ENCODE measurements around the gene ANKS3.

The ANKS3 gene

GRCh38 chr16:4696905-4697847, 36.9 kb downstream of the ANKS3 start:
- no peak for DNase-seq (ENCODE audit: low read depth in 1 of 2, low spot score in 1 of 2)

GRCh38 chr16:4696172-4696904, 37.7 kb downstream of the ANKS3 start:
- no peak for DNase-seq (ENCODE audit: low read depth in 1 of 2, low spot score in 1 of 2)

GRCh38 chr16:4695473-4696171, 38.4 kb downstream of the ANKS3 start:
- DNase-seq (ENCODE audit: low read depth in 1 of 2, low spot score in 1 of 2) = no peak

- no peak for DNase-seq (ENCODE audit: low read depth in 1 of 2, low spot score in 1 of 2)
Measured at GRCh38 chr16:4694642-4695451, 39.2 kb downstream of the ANKS3 start.

- DNase-seq (ENCODE audit: low read depth in 1 of 2, low spot score in 1 of 2) = no peak
Measured at GRCh38 chr16:4693956-4694641, 40.0 kb downstream of the ANKS3 start.

GRCh38 chr16:4693296-4693955, 40.6 kb downstream of the ANKS3 start, which contains the start of gene NUDT16L1:
NUDT16L1 (plus strand) TSS chr16:4693562; CDS start chr16:4693727, 165 bp downstream.
- peak; percentile 94 to 95 for DNase-seq (ENCODE audit: low read depth in 1 of 2, low spot score in 1 of 2)

- DNase-seq (ENCODE audit: low read depth in 1 of 2, low spot score in 1 of 2) = peak in 1 of 2 donors; percentile 20
Measured at GRCh38 chr16:4692460-4693295, 41.4 kb downstream of the ANKS3 start.

GRCh38 chr16:4691666-4692412, 42.2 kb downstream of the ANKS3 start:
- no peak for DNase-seq (ENCODE audit: low read depth in 1 of 2, low spot score in 1 of 2)

- no peak for DNase-seq (ENCODE audit: low read depth in 1 of 2, low spot score in 1 of 2)
Measured at GRCh38 chr16:4690946-4691665, 43.0 kb downstream of the ANKS3 start.

- no peak for DNase-seq (ENCODE audit: low read depth in 1 of 2, low spot score in 1 of 2)
Measured at GRCh38 chr16:4689864-4690704, 44.0 kb downstream of the ANKS3 start.

GRCh38 chr16:4689091-4689671, 44.9 kb downstream of the ANKS3 start:
- DNase-seq (ENCODE audit: low read depth in 1 of 2, low spot score in 1 of 2) = no peak

- no peak for DNase-seq (ENCODE audit: low read depth in 1 of 2, low spot score in 1 of 2)
Measured at GRCh38 chr16:4688674-4689045, 45.4 kb downstream of the ANKS3 start.

GRCh38 chr16:4687946-4688673, 46.0 kb downstream of the ANKS3 start:
- DNase-seq (ENCODE audit: low read depth in 1 of 2, low spot score in 1 of 2) = no peak

GRCh38 chr16:4687416-4687815, 46.7 kb downstream of the ANKS3 start:
- DNase-seq (ENCODE audit: low read depth in 1 of 2, low spot score in 1 of 2) = no peak

GRCh38 chr16:4686497-4687210, 47.4 kb downstream of the ANKS3 start:
- no peak for DNase-seq (ENCODE audit: low read depth in 1 of 2, low spot score in 1 of 2)

All from activated CD4-positive, alpha-beta T cell treated with anti-CD3 and anti-CD28 coated beads, Interleukin-2, amount 50 U/mL, for 24 hours (primary cell).